ENCODE results near the gene SLC49A4.
A peak's percentile ranks its signal among the peaks of the same experiment; 100 is the strongest.

The SLC49A4 gene

GRCh38 chr3:122828281-122828680, 33.4 kb downstream of the SLC49A4 start:
- DNase-seq (ENCODE audit: extremely low spot score, insufficient read length, low read depth) (no peak), FAIRE-seq (no peak)

- DNase-seq (ENCODE audit: extremely low spot score, insufficient read length, low read depth) (no peak), FAIRE-seq (no peak)
These were observed 40.7 kb downstream of the SLC49A4 start for GRCh38 chr3:122835590-122835989.

DNA sequence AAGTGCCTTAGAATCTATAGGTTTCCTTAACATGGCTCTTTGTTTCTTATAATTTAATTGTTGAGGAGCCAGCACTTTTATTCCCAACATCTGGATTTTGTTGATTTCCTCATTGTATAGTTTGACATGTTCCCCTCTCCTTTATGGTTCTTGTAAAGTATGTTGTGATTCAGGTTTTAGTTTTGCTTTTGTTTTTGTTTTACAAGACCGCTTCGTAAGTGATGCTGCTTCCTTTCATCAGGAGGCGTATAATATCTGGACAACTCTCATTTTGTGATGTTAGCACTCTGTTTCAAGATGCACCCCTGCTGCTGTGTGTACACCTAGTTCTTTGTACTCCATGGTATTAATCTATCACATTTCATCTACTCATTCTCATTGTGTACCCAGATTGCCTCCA, 48.7 kb downstream of the SLC49A4 start:
- DNase-seq (ENCODE audit: extremely low spot score, insufficient read length, low read depth) (no peak), FAIRE-seq (peak; percentile 24)

DNA sequence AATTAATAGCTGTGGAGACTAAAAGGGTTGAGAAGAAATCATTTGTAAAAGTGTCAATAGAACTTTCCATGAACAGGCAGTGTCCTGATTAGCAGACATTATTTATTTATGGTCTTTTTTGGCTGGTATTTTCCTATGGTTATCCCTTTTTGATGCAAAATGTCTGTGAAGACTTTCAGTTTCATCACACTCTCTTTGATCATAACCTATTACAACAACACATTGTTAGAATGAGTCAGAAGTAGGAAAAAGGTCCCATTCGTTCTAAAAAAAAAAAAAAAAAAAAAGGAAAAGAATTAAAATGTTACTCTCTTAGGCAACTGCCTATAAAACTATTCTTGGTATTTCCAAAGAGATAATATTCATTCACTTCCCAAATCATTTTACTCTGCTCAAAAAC, 62.1 kb downstream of the SLC49A4 start:
- DNase-seq (ENCODE audit: extremely low spot score, insufficient read length, low read depth): no peak
- FAIRE-seq: no peak

DNA sequence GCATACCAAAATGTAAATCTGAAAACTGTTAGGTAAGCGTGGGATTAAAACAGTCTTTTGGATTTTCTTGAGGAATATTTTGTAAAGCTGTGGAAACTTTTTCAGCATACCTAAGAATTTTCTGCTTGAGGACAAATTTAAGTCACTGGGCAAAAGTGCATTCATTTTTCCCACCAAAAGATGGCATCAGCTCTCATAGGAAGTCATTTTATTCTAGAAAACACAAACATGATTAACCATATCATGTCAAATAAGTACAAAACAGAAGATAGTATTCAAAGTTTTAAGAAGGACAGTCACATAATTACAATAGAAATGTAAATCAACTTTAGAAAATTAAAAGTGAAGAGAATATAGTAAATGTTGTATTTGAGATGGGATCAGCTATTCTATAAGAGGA, 63.5 kb downstream of the SLC49A4 start:
- FAIRE-seq (no peak), DNase-seq (ENCODE audit: extremely low spot score, insufficient read length, low read depth) (no peak)

DNA sequence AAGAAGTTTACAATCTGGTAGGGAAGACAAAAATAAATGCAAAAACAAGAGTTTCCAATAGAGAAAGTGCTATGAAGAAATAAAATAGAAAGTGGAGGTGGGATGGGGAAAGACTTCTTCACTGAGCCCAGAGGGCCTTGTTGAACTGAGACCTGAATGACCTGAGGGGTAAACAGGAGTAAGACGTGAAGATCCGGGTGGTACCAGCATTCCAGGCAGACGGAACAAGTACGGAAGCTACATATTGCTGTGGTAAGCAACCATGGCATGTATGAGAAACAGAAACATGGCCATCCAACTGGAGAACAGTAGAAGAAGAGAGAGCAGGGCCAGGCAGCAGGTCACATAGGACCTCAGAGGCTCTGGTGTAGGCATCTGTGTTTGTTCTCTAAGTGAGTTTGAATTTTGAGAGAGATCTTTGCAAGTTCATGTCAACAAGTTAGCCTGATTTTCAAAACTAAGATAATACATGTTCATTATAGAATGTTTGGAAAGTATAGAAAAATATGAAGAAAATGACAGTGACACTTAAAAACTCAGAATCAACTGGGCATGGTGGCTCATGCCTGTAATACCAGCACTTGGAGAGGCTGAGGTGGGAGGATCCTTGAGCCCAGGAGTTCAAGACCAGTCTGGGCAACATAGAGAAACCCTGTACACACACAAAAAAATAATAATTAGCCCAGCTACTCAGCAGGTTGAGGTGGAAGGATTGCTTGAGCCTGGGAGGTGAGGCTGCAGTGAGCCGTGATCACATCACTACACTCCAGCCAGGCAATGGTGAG, 64.3 kb downstream of the SLC49A4 start:
- DNase-seq (ENCODE audit: extremely low spot score, insufficient read length, low read depth) (no peak), FAIRE-seq (peak; percentile 24)

DNA sequence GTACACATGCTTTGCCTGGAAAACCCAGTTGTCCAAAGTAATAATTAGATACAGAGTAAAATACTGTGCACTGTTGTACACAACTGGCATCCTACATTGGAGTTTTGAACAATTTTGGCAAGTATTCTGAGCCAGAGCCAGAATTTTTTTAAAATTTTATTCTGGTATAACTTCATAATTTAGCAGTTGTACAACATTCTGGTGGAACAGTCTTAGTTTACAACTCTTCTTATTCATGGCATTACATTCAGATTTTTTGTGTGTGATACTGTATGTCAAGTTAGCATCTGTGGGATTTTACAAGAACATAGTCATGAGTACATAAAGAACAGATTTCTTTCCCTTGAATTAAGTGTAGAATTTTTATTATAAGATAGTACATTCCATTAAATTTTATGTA, 67.5 kb downstream of the SLC49A4 start:
- no peak for DNase-seq (ENCODE audit: extremely low spot score, insufficient read length, low read depth)
- FAIRE-seq: no peak

DNA sequence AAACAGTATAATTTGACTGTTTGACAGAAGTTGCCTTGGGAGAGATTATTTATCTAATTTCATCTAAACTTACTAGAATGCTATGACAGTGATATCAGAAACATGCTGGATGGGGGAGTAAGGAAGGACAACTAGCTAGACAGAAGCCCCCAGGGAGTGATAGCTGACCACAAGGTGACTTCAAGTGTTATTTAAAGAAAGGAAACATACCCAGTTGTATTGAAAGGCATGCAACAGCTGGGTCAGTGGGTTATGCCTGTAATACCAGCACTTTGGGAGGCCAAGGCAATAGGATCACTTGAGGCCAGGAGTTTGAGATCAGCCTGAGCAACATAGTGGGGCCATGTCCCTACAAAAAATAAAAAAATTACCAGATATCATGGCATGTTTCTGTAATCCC, 69.6 kb downstream of the SLC49A4 start:
- FAIRE-seq (no peak), DNase-seq (ENCODE audit: extremely low spot score, insufficient read length, low read depth) (no peak)

- DNase-seq (ENCODE audit: extremely low spot score, insufficient read length, low read depth) (no peak), FAIRE-seq (no peak)
These were observed 73.5 kb downstream of the SLC49A4 start for GRCh38 chr3:122868322-122868721.

- DNase-seq (ENCODE audit: extremely low spot score, insufficient read length, low read depth) (no peak), FAIRE-seq (no peak)
These were observed 79.1 kb downstream of the SLC49A4 start for GRCh38 chr3:122873741-122874515.

- DNase-seq (ENCODE audit: extremely low spot score, insufficient read length, low read depth) (no peak), FAIRE-seq (no peak)
These were observed 80.8 kb downstream of the SLC49A4 start for GRCh38 chr3:122875547-122876127.

DNA sequence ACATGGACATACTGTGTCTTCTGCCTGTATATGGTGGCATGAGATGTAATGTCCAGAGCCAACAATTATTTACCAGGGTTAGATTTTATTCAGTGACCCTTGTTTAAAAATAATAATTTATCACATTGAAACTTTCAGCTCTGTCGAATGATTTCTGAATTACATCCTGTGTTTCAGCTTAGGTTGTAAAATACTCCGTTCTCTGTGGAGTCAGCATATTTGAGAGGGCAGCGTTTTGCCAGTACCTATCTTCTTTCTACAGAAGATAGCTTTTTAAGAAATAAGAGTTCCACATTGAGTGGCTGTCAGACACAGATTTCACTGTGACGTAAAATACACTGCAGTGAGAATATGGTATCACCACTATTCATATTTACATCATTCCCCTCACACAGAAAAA, 85.3 kb downstream of the SLC49A4 start:
- DNase-seq (ENCODE audit: extremely low spot score, insufficient read length, low read depth) (no peak), FAIRE-seq (no peak)

DNA sequence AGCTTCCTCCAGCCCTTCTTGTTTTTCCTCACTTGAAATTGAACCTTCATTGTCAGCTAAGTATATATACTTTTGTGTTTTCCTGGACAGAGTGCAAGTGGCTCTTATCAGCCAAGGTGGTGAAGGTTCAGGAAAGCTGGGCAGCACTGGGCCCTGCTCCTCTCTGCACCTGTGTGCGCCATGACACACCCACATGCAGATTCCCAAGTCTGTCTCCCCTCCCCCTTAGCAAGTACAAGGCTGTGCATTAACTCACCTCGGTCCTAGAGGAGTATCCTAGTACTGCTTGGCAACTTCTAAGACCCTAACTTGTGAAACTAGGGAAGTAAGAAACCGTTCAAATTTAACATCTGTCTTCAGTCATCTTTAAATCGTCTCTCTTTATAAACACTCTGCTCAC, 85.8 kb downstream of the SLC49A4 start:
- DNase-seq (ENCODE audit: extremely low spot score, insufficient read length, low read depth) (no peak), FAIRE-seq (no peak)

- DNase-seq (ENCODE audit: extremely low spot score, insufficient read length, low read depth): no peak
- FAIRE-seq: no peak
These were observed 87.6 kb downstream of the SLC49A4 start for GRCh38 chr3:122882361-122882947.

DNA sequence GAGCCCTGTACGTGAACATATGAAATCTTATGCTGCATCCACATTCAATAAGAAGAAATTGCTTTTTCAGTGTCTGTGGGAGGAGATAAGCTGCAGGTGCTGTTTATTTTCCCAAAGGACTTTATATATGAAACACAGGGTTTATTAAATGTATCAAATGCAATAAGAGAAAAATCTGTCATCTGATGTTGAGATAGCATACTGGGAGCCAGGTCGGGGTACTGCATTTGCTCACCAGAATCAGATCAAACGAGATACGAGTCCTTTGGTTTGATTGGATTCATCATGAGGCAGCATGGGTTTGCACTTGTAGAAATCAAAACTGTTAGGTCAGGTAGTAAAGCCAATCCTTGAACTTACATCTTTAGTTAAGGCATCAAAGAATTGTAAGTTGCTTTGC, 91.4 kb downstream of the SLC49A4 start:
- no peak for FAIRE-seq
- DNase-seq (ENCODE audit: extremely low spot score, insufficient read length, low read depth): no peak

GRCh38 chr3:122886946-122887345, 92.1 kb downstream of the SLC49A4 start:
- FAIRE-seq: no peak
- DNase-seq (ENCODE audit: extremely low spot score, insufficient read length, low read depth): no peak

DNA sequence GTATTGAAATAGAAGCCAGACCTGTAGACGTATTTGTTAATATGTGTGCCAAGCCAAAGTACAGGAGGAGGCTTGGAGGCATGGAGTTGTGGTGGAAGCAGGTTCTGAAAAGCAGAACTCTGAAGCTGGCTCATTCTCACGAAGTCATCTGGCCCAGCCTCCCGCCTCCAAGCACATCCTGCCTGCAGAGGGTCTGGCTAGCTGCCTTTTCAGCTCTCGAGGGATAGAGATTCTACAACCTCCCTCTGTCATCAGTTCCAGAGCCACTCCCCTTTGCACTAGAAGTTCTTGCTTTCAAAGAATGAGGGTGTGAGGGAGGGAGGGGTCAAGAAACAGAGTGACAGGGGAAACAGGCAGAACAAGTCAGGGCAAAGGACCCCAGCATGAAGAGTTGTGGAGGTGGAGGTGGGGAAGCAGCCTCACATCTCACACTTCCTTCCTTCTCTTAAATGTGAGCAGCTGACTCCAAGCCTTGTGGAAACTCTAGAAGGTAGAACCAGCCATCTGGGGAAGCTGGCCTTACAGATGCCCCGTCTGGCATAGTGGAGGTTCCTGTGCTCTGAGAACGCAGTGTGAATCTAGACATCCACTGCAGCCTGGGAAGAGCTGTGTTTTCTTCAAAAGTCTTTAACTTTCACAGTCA, 95.3 kb downstream of the SLC49A4 start:
- FAIRE-seq (peak; percentile 52), DNase-seq (ENCODE audit: extremely low spot score, insufficient read length, low read depth) (peak; percentile 35)

DNA sequence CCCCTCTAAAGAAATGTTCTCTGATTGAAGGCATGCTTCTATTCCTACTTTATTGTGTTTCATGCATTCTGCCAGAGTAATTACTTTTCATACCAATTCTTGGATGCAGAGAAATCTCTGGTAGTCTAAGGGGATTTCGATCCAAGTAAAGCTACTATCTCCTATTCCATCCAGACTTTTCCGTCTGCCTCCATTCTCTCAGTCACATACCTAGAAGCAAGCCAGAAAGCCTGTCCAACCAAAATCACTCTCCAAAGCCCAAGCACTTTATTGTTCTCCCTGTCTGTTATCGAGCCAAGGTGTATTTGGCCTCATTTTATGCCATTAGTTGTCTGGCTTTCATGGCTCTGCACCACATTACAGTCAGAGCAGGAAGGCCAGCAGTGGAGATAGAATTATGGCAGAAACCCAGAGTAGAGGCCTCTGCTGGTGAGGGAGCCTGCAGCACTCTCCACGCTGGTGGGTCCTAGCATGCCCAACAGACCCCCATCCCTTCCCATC, 95.9 kb downstream of the SLC49A4 start:
- FAIRE-seq (no peak), DNase-seq (ENCODE audit: extremely low spot score, insufficient read length, low read depth) (no peak)

- DNase-seq (ENCODE audit: extremely low spot score, insufficient read length, low read depth): no peak
- FAIRE-seq: no peak
These were observed 97.5 kb downstream of the SLC49A4 start for GRCh38 chr3:122892118-122892960.
